ENCODE measurements around the gene JADE2.
A peak's percentile ranks its signal among the peaks of the same experiment; 100 is the strongest.

JADE2 gene

GRCh38 chr5:134540747-134541733, 15.6 kb downstream of the JADE2 start:
- H3K9me2 ChIP-seq (replicated peaks; ENCODE audit: control insufficient read depth, low read length), result no peaks in the 10 kb centered on the region
- peaks cover 4% of the 10 kb centered on the region; the same call in 1 of the 2 replicates for H3K79me2 ChIP-seq (ENCODE audit: control insufficient read depth, low read length)
- H3K36me3 ChIP-seq (ENCODE audit: control insufficient read depth, low read length), result peaks cover 65% of the 10 kb centered on the region
- H3K27me3 ChIP-seq (ENCODE audit: control insufficient read depth, low read length), result no peaks in the 10 kb centered on the region
- H3K4me1 ChIP-seq (ENCODE audit: control insufficient read depth, low read length), result peaks cover 48% of the 10 kb centered on the region
- H3K4me3 ChIP-seq (ENCODE audit: low read length), result no peak overlapping the region
- H3F3A ChIP-seq (ENCODE audit: control insufficient read depth, insufficient read depth), result 0 out of 2 replicates have a peak, but pooled peaks cover 3% of the 10 kb centered on the region
- H3K27ac ChIP-seq (ENCODE audit: low read depth, low read length), result no peak overlapping the region
- no peak overlapping the region for H3K4me2 ChIP-seq (ENCODE audit: low read length)
- no peaks in the 10 kb centered on the region for H3K9me3 ChIP-seq (ENCODE audit: control insufficient read depth, insufficient read depth, low read length)
- no peaks in the 10 kb centered on the region for H4K20me1 ChIP-seq (ENCODE audit: control insufficient read depth, insufficient read depth, low read depth, low read length)
- TF ChIP-seq EZH2phosphoT487 (IDR thresholded peaks at IDR 0.05; ENCODE audit: borderline replicate concordance, low read length) (no peak), CTCF (IDR thresholded peaks at IDR 0.05; ENCODE audit: low read depth, low read length, poor library complexity, severe bottlenecking) (no peak)

- Histone ChIP-seq H3K27ac (ENCODE audit: low read depth, low read length) (no peak overlapping the region), H3K27me3 (ENCODE audit: control insufficient read depth, low read length) (no peaks in the 10 kb centered on the region), H3K36me3 (ENCODE audit: control insufficient read depth, low read length) (peaks cover 57% of the 10 kb centered on the region), H4K20me1 (ENCODE audit: control insufficient read depth, insufficient read depth, low read depth, low read length) (no peaks in the 10 kb centered on the region), H3F3A (ENCODE audit: control insufficient read depth, insufficient read depth) (0 out of 2 replicates have a peak, but pooled peaks cover 3% of the 10 kb centered on the region), H3K4me3 (ENCODE audit: low read length) (no peak overlapping the region), H3K4me1 (ENCODE audit: control insufficient read depth, low read length) (peaks cover 48% of the 10 kb centered on the region), H3K79me2 (ENCODE audit: control insufficient read depth, low read length) (no peaks in the 10 kb centered on the region), H3K4me2 (ENCODE audit: low read length) (no peak overlapping the region), H3K9me2 (replicated peaks; ENCODE audit: control insufficient read depth, low read length) (no peaks in the 10 kb centered on the region), H3K9me3 (ENCODE audit: control insufficient read depth, insufficient read depth, low read length) (no peaks in the 10 kb centered on the region)
- TF ChIP-seq CTCF (IDR thresholded peaks at IDR 0.05; ENCODE audit: low read depth, low read length, poor library complexity, severe bottlenecking), result no peak
- TF ChIP-seq EZH2phosphoT487 (IDR thresholded peaks at IDR 0.05; ENCODE audit: borderline replicate concordance, low read length), result no peak
Measured at GRCh38 chr5:134541736-134542376, 16.4 kb downstream of the JADE2 start.

- Histone ChIP-seq H3K27ac (ENCODE audit: low read depth, low read length) (peak overlapping the region; percentile 71), H3K36me3 (ENCODE audit: control insufficient read depth, low read length) (peaks cover 54% of the 10 kb centered on the region), H3F3A (ENCODE audit: control insufficient read depth, insufficient read depth) (0 out of 2 replicates have a peak, but pooled peaks cover 3% of the 10 kb centered on the region), H3K27me3 (ENCODE audit: control insufficient read depth, low read length) (no peaks in the 10 kb centered on the region), H3K9me2 (replicated peaks; ENCODE audit: control insufficient read depth, low read length) (no peaks in the 10 kb centered on the region), H3K4me2 (ENCODE audit: low read length) (peak overlapping the region; percentile 59), H3K4me3 (ENCODE audit: low read length) (peak overlapping the region; percentile 29), H3K9me3 (ENCODE audit: control insufficient read depth, insufficient read depth, low read length) (no peaks in the 10 kb centered on the region), H3K79me2 (ENCODE audit: control insufficient read depth, low read length) (no peaks in the 10 kb centered on the region), H4K20me1 (ENCODE audit: control insufficient read depth, insufficient read depth, low read depth, low read length) (no peaks in the 10 kb centered on the region), H3K4me1 (ENCODE audit: control insufficient read depth, low read length) (peaks cover 64% of the 10 kb centered on the region)
- TF ChIP-seq CTCF (IDR thresholded peaks at IDR 0.05; ENCODE audit: low read depth, low read length, poor library complexity, severe bottlenecking) (no peak), EZH2phosphoT487 (IDR thresholded peaks at IDR 0.05; ENCODE audit: borderline replicate concordance, low read length) (no peak)
Measured at GRCh38 chr5:134543820-134544614, 18.5 kb downstream of the JADE2 start.

Data from DOHH2 (cell line).